HG02884 (cell line): ENCODE results near the gene AMDHD2.
"Not testable (repeated sequence)": the region's sequence is repeated elsewhere in the genome, so short reads cannot be mapped to it uniquely, and the experiment has no call there.

ENCODE experiments used
- ATAC-seq: cut with Tn5 transposase; IDR thresholded peaks from one replicate; pipeline ENCODE4 v1.9.1; 2021; ENCODE audit warnings: mild to moderate bottlenecking, moderate library complexity; ENCODE audit not compliant: unreplicated experiment

The AMDHD2 gene

GRCh38 chr16:2567506-2567905 lies 47.3 kb downstream of the AMDHD2 start:
- ATAC-seq, result not testable (repeated sequence)

- not testable (repeated sequence) for ATAC-seq
These were observed 48.4 kb downstream of the AMDHD2 start for GRCh38 chr16:2568573-2568972.

GRCh38 chr16:2572704-2573103 lies 52.5 kb downstream of the AMDHD2 start:
- ATAC-seq, result not testable (repeated sequence)

- not testable (repeated sequence) for ATAC-seq
These were observed 55.7 kb downstream of the AMDHD2 start for GRCh38 chr16:2575839-2576238.

- not testable (repeated sequence) for ATAC-seq
These were observed 56.9 kb downstream of the AMDHD2 start for GRCh38 chr16:2577044-2577443.

- ATAC-seq, result not testable (repeated sequence)
These were observed 58.7 kb downstream of the AMDHD2 start for GRCh38 chr16:2578905-2579304.

GRCh38 chr16:2580143-2580542 lies 60.0 kb downstream of the AMDHD2 start:
- not testable (repeated sequence) for ATAC-seq

GRCh38 chr16:2580818-2581217 lies 60.6 kb downstream of the AMDHD2 start:
- not testable (repeated sequence) for ATAC-seq
